GM19240 (cell line): ENCODE measurements around the gene GPSM1.
"Not testable (repeated sequence)": the region's sequence is repeated elsewhere in the genome, so short reads cannot be mapped to it uniquely, and the experiment has no call there.

Experiments used
- DNase-seq: peaks from one replicate; pipeline ENCODE4 v3.0.0; 2011; ENCODE audit warnings: low spot score; ENCODE audit not compliant: insufficient read length

Gene GPSM1

GRCh38 chr9:136393531-136393930, 66.2 kb downstream of the GPSM1 start:
- DNase-seq, result no peak

GRCh38 chr9:136394312-136395019, 67.1 kb downstream of the GPSM1 start:
- no peak for DNase-seq

DNA sequence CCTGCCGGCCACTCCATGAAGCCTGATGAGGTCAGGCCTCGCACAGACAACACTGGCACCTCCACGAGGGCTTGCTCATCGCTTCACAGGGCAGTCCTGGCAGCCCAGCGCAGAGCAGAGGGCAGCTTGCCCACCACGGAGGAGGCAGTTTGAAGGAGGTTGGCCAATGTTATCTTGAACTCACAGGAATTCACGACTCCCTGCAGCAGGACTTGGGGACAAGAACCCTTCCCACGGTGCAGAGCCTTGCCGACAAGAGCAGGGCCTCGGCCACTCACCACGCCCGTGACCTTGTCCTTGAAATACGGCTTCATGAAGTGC, 67.6 kb downstream of the GPSM1 start:
- DNase-seq, result no peak

DNA sequence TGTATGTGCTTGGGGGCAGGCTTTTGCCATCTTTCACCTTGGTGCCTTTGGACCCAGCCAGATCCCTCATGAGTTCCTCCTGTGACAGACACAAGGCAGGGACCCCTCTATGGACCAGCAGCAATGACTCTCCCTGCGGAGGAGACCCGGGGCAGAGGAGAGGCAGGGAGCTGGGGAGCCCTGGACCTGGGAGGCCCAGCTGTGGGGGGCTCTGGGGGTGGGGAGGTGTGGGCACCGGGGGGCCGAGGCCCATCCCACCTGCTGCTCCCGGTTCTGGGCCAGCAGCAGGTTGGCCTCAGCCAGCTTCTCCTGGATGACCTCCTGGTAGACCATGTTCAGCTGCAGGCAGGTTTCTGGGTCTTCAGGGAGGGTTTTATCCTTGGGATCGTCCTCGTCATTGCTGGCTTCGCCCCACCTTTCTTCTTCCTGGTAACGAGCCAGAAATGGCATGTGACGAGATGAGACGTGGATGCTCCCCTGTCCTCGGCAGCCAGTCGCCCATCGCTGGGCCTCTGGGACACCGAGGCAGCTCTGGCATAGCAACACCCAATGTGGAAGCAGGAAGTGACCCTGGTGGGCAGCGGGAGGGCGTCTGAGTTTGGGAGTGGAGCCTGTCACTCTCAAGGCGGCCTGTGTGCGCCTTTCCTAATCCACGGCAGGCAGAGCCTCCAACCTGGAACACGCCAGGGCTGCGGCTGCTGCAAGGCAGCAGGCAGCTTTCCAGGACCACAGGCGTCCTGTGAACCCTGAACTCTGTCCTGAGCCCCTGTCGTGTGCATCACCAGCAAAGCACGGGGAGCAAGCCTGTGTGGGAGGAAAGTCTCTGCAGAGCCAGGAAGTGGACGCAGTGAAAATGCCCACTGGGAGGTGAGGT, 68.2 kb downstream of the GPSM1 start:
- no peak for DNase-seq

- no peak for DNase-seq
Observed at GRCh38 chr9:136396219-136396515, 68.8 kb downstream of the GPSM1 start.

DNA sequence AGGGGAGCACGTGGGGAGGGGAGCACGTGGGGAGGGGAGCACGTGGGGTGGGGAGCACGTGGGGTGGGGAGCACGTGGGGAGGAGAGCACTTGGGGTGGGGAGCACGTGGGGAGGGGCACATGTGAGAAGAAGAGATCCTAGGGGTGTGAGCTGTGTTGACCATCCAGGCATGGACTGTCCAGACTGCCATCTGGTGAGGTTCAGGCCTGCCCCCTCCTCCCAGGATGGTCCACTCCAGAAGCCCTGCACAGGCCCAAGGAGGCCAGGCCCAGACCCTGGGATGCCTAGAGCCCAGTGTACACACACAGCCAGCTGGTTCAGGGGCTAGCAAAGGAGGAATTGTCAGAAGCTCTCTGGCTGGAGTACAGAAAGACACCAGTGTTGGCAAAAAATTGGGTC, 70.3 kb downstream of the GPSM1 start:
- no peak for DNase-seq

DNA sequence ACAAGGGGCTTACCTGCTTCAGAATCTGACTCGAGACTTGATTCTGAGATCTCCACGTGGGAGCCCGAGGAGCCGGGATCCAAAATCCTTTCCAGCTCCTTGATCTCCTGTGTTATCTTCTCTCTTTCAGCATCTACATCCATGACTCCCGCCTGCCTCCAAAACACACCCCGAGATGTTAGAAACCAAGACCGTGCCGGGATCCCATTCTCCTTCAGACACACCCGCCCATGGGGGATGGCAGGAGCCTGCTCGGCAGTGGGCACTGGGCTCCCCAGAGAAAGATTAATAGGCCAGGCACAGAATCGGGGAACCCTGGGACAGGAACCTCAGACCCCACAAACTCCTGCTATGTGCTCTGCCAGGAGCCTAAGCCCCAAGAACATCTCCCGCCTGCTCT, 70.9 kb downstream of the GPSM1 start:
- DNase-seq, result no peak

DNA sequence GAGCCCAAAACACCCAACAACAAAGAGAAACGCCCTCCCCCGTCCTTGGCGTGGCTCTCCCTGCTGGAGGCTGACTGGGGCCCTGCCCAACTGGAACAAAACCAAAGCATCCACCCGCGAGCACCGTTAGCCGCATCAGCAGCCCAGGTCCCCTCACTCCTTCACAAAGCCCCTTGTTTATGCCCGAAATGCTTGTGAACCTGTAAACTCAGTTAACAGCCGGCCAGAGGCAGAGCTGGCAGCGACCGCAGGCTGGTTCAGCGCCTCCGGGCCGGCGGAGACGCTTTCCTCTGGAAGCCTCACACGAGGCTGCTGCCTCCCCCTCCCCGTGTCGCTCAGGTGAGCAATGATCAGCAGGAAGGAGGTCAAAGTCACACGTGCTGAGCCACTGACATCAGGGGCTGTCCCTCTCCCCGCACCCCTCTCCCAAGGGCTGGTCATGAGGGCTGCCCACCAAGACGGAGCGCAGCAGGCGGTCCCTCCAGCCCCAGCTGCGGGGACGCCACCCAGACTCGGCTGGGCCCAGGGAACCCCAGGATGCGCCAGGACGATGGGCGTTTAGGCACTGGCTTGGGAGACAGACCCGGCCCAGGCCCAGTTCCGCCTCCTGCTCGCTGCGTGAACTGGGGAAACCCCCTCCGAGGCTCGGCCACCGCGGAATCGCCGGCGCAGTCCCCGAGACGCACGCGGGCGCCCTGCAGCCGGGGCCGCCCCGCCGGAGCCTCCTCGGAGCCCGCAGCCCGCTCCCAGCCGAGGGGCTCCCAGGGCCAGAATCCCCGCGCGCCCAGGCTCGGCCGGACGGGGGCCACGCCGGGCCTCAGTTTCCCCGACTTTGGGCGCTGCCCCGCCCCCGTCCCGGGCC, 72.1 kb downstream of the GPSM1 start:
- peak; percentile 22 for DNase-seq

DNA sequence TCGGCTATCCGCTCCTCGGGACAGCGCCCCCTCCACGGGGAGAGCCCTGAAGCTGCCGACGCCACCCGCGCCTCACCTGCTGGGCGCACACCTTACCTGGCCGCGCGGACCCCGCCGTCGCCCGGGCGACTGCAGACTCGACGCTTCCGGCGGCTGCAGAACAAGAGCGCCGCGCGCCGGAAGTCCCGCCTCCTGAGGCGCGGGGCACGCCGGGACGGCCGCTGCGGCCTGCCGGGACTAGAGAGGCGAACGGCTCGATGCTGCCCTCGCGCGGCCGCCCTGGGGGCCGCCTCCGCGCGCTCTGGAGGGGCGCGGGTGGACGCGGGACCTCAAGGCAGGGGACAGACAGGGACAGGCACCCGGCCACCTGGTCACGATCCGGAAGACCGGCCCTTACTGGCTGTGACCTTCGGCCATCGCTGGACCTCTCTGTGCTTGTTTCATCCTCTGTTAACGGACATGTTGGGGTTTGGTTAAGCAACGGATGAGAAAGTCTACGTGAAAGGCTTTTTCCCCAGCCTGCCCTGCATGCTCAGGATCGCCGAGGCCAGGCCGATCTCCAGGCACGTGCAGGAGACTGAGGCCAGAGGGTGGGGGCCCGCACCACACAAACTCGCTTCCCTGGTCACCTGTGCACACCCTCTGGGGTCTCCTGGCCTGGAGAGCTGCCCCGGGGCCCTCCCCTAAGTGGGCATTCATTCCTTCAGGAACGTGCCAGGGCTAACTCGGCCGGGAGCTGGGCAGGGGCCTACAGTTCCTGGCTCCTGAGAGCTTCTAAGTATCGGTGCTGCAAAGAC, 72.9 kb downstream of the GPSM1 start, which contains the start of gene SNAPC4:
TSS of gene SNAPC4 (minus strand) at position 133 of the 797 bp plus-strand sequence. CDS start 1,742 bp downstream, outside the sequence.
- DNase-seq, result peak; percentile 93

DNA sequence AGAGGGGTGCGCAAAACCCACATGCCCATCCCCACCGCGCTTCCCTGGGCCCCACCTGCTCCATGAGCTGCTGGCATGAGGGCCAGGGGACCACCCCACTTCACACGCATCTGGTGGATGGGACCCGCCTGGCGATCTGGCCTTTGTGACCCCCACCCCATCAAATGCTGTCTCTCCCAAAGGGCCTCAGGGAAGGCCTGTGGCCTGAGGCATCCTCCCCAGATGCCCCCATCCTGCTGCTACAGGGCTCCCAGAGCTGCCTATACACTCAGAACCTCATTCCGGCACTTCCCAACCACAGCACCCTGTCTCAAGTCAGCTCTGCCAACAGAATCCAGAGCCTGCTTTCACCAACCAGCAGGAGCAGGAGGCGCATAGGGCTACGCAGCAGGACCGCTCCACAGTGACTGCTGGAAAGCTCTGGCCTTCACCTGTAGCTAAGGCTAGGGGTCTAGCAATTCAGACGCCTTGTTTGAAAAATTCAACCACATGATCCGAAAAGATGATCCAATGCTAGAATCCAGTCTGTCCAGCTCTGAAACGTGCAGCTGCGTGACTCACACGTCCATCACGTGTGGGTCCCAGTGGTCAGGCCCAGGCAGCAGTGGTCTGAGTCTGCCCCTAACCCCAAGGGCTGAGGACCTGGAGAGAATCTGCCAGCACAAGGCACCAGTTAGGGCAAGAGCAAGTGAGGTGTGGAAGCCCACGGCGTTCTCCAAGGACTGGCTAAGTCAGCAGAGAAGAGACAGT, 74.0 kb downstream of the GPSM1 start:
- no peak for DNase-seq

DNA sequence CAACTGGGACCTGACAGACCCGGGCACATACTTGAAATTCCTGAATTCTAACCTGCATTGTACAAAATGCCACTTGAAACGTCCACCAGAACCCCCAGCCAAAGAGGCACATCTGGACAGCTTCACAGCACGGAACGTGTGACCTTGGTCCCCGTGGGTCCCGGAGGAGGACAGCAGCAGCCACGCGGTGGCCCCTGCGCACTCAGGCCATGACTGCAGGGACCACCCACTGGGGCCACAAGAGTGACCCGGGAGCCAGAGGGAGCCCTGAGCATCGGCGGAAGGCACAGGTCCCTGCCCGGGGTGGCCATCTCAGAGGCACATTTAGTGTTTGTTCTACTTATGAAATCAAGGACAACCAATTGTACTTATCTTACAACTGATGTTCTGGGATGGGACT, 74.7 kb downstream of the GPSM1 start:
- DNase-seq, result no peak

DNA sequence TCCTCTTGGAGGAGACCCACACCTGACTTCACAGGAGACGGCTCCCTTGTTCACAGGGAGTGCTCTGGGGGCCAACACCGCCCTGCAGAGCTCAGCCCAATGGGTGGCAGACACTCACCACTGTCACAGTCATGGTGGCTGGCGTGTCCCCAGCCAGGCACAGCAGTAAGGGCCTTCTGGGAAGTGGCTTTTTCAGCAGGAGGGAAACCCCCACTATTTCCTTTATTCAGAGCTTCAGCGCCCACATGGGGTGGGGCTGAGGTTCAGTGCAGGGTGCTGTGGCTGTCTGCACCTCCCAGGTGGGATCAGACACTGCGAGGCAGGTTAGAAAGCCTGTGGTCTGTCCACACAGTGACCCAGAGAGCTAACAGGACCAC, 76.2 kb downstream of the GPSM1 start:
- peak; percentile 52 for DNase-seq

DNA sequence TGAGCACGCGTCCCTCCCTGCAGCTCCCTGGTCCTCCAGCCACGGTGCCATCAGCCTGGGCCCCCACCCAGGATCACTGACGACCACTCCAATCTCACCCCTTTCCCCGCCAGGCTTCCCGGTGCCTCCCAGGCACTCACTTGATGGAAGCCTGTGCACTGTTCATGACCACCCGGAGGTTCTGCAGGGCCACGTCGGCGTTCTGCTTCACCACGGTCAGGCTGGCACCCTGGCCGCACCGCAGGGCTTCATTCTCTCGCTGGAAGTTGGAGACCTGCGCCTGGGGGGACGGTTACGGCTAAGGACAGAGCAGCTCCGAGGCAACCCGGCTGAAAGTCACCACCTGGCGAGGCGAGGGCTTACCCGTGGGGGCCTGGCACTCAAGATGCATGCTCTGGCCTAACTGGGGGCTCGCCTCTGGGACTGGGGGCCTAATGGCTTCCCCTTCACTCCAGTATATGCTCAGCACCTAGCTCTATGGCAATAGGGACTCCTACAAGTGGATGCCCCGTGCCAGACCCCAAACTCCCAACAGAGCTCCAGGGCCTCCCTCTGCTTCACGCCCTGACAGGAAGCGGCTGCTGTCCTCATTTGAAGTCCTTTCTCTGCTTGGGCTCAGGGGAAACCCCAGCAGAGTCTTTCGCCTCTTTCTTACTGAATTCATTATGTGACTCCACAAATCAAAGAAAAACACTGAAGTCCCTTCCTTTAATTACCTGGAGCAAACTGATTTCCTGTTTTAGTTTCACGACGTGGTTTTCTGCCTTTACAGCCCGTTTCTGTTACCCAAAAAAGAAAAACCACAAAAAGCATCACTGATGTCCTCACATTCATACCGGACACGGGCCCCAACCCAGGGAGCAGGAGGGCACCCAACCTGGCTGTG, 76.8 kb downstream of the GPSM1 start:
- peak; percentile 33 for DNase-seq

DNA sequence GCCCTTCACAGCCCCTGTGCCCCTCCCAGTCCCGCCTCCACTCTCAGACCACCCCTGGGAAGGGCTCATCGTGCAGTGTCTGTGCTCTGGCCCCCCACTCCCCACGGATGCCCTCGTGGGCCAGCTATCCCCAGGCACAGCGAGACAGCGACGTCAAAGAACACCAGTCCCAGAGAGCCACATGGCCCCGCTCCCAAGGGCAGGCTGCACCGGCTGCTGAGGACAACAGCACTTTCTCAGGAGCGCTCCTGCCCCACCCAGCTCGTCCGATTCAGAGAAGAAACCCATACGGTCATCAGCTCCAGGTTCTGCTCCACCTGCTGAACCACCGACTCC, 77.4 kb downstream of the GPSM1 start:
- DNase-seq, result no peak

DNA sequence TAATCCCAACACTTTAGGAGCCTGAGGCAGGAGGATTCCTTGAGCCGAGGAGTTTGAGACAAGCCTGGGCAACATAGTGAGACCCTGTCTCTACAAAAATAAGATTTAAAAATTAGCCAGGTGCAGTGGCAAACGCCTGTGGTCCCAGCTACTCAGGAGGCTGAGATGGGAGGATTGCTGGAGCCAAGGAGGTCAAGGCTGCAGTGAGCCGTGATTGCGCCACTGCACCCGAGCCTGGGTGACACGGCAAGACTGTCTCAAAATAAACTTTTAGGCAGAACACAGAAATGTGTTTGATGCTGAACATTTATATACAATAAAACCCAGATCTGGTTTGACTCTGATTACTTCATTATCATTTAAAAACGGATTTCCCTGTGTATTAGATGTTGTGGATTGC, 78.1 kb downstream of the GPSM1 start:
- no peak for DNase-seq

DNA sequence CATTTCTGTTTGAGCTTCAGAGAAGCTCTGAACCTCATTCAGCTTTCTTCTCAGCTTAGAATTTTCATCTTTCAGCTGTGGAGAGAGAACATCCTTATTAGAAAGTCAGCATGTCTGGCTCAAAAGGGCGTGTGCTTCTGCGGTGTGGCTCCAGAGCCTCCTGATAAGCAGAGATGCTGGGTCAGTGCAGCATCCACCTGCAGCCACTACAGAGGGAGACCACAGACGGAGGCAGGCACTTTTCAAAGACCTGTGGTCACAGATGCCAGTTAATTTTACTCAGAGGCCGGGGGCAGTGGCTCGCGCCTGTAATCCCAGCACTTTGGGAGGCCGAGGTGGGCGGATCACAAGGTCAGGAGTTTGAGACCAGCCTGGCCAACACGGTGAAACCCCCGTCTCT, 78.6 kb downstream of the GPSM1 start:
- DNase-seq, result peak; percentile 49

DNA sequence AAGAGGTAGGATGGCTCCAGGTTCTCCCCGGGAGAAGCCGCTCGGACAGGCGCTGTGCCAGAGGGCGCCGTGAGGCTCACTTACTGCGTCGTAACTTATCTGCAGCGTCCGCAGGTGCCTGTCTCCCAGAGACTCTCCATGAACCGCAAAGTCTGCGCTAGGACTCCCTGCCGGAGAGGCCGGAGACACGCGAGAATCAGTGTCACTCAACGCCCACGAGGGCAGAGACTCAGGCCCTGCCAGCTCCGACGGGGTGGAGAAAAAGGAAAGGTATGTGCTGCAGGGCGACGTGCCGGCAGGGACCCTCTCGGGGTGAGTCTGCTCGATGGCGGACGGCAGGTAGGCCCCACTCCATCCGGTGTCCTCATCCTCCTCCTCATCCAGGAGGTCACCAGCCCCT, 79.7 kb downstream of the GPSM1 start:
- not testable (repeated sequence) for DNase-seq

DNA sequence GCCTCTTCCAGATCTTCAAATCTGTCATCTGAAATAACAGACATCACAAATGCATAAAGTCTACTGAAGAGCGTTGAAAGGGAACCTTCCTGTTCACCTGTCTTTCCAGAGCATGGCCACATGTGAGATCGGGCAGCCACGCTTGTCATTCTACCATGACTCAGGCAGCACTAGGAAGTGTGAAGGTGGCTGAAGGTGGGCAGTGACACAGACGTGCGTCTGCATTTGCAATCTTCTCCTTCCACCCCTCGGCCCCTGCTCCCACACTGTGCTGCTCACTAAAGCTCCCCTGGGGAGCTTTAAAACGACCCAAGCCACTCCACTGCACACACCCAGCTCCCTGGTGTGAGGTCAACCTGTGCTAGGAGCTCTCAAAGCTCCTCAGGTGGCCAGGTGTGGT, 80.6 kb downstream of the GPSM1 start:
- DNase-seq, result no peak
